Glutamatergic neuron (in vitro differentiated cells): ENCODE measurements around the gene SLC35F3. TPM values are rescaled to one million over a fixed set of nuclear protein-coding genes. Genes with fewer than 3 reads are reported as not detected.
"Not testable (repeated sequence)": the region's sequence is repeated elsewhere in the genome, so short reads cannot be mapped to it uniquely, and the experiment has no call there.

Experiments used
- DNase-seq: peaks from one replicate; pipeline ENCODE4 v3.0.0; 2022
- H3K27ac Mint-ChIP-seq: one replicate; pipeline ENCODE4 v1.8.0; 2020; ENCODE audit warnings: mild to moderate bottlenecking, mixed read lengths, inconsistent platforms; ENCODE audit not compliant: unreplicated experiment
- H3K27me3 Mint-ChIP-seq: one replicate; pipeline ENCODE4 v1.8.0; 2020; ENCODE audit warnings: mild to moderate bottlenecking, moderate library complexity, mixed read lengths, inconsistent platforms; ENCODE audit not compliant: unreplicated experiment
- H3K36me3 Mint-ChIP-seq: one replicate; pipeline ENCODE4 v1.8.0; 2020; ENCODE audit warnings: mild to moderate bottlenecking, mixed read lengths, inconsistent platforms; ENCODE audit not compliant: unreplicated experiment
- H3K4me1 Mint-ChIP-seq: one replicate; pipeline ENCODE4 v1.8.0; 2020; ENCODE audit warnings: mild to moderate bottlenecking, low read depth, mixed read lengths, inconsistent platforms; ENCODE audit not compliant: unreplicated experiment
- H3K4me3 Mint-ChIP-seq: one replicate; pipeline ENCODE4 v1.8.0; 2020; ENCODE audit warnings: mild to moderate bottlenecking, mixed read lengths, inconsistent platforms; ENCODE audit not compliant: unreplicated experiment
- H3K9me3 Mint-ChIP-seq: one replicate; pipeline ENCODE4 v1.8.0; 2020; ENCODE audit warnings: mild to moderate bottlenecking, moderate library complexity, mixed read lengths, inconsistent platforms; ENCODE audit not compliant: unreplicated experiment
- CTCF ChIP-seq: fragments of 200-600 bp; sonication (generic); IDR thresholded peaks from one replicate; pipeline ENCODE4 v1.5.0; 2021; ENCODE audit not compliant: partially characterized antibody, unreplicated experiment
- total RNA-seq: library from RNA; stranded (reverse); fragmentation: NEBNext Ultra II Directional; extraction: Animal tissue kit (Norgen Biotek cat#: 25700); gene quantifications from one replicate; pipeline ENCODE4 v1.2.1, GENCODE V29; 2021; ENCODE audit not compliant: unreplicated experiment

SLC35F3 gene
- total RNA-seq, 1 donor from 2014 or later: 0.98 TPM

GRCh38 chr1:234170067-234170466 lies 265.6 kb downstream of the SLC35F3 start:
- Mint-ChIP-seq H3K9me3 (no peaks in the 10 kb centered on the region), H3K36me3 (no peaks in the 10 kb centered on the region), H3K27ac (no peak overlapping the region), H3K4me1 (no peaks in the 10 kb centered on the region), H3K4me3 (no peak overlapping the region), H3K27me3 (peaks cover 4% of the 10 kb centered on the region)
- no peak for DNase-seq
- no peak for TF ChIP-seq CTCF

GRCh38 chr1:234170622-234171021 lies 266.1 kb downstream of the SLC35F3 start:
- Mint-ChIP-seq H3K27ac (no peak overlapping the region), H3K27me3 (peaks cover 4% of the 10 kb centered on the region), H3K4me3 (no peak overlapping the region), H3K4me1 (no peaks in the 10 kb centered on the region), H3K9me3 (no peaks in the 10 kb centered on the region), H3K36me3 (no peaks in the 10 kb centered on the region)
- no peak for DNase-seq
- no peak for TF ChIP-seq CTCF

GRCh38 chr1:234173968-234174367 lies 269.5 kb downstream of the SLC35F3 start:
- Mint-ChIP-seq H3K36me3 (peaks cover 10% of the 10 kb centered on the region), H3K27ac (no peak overlapping the region), H3K9me3 (peaks cover 3% of the 10 kb centered on the region), H3K4me3 (no peak overlapping the region), H3K27me3 (peaks cover 4% of the 10 kb centered on the region), H3K4me1 (no peaks in the 10 kb centered on the region)
- TF ChIP-seq CTCF: no peak
- no peak for DNase-seq

DNA sequence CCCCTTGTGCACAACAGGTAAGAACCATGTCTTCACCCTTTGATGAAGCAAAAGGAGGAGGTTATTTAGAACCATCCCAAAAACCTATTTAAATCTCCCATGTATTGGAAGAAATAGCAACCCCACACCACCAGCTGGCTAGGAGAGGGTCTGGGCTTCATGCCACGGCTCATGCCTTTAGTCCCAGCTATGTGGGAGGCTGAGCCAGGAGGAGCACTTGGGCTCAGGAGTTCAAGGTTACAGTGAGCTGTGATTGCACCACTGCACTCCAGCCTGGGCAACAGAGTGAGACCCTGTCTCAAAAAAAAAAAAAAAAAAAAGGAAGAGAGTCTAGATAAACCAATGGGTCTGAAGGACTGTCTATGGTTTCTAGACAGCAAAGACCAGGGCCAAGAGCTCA lies 270.9 kb downstream of the SLC35F3 start:
- no peak for DNase-seq
- Mint-ChIP-seq H3K27me3 (peaks cover 2% of the 10 kb centered on the region), H3K36me3 (peaks cover 10% of the 10 kb centered on the region), H3K9me3 (peaks cover 3% of the 10 kb centered on the region), H3K27ac (no peak overlapping the region), H3K4me1 (no peaks in the 10 kb centered on the region), H3K4me3 (no peak overlapping the region)
- no peak for TF ChIP-seq CTCF

DNA sequence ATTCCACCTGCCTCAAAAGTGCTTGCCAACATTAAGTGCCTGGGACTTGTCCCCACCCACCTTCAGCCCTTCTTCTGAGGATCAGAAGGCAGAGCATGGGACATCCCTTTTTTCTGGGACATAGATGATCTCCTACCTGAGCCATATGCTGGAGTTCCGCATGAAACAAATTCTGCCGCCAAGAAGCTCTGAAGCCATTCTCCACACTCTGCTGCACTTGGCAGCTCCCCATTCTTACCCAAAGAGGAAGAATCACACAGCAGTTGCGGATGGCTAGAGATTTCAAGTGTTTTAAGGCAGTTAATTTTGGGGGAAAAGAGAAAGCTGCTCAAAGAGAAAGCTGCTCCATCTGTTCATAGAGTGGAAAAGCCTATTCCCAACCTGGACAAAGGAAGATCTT lies 271.5 kb downstream of the SLC35F3 start:
- Mint-ChIP-seq H3K4me1 (no peaks in the 10 kb centered on the region), H3K27ac (no peak overlapping the region), H3K36me3 (peaks cover 10% of the 10 kb centered on the region), H3K4me3 (no peak overlapping the region), H3K9me3 (peaks cover 3% of the 10 kb centered on the region), H3K27me3 (no peaks in the 10 kb centered on the region)
- DNase-seq: no peak
- TF ChIP-seq CTCF: no peak

DNA sequence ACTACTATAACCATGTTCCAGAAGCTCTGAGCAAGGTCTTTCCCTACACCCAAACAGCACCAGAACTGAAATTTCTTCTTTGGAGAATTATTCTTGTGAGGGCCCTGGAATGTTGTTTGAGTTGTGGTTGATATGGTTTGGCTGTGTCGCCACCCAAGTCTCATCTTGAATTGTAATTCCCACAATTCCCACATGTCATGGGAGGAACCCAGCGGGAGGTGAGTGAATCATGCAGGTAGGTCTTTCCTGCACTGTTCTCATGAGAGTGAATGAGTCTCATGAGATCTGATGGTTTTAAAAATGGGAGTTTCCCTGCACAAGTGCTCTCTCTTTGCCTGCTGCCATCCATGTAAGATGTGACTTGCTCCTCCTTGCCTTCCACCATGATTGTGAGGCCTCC lies 272.4 kb downstream of the SLC35F3 start:
- H3K27ac Mint-ChIP-seq, H3K27me3 Mint-ChIP-seq, H3K36me3 Mint-ChIP-seq, H3K4me3 Mint-ChIP-seq, H3K4me1 Mint-ChIP-seq, H3K9me3 Mint-ChIP-seq, DNase-seq: not testable (repeated sequence)
